Measurements from ENCODE around the gene TAS1R1. TPM values are rescaled to one million over a fixed set of nuclear protein-coding genes. Genes with fewer than 3 reads are reported as not detected.

The TAS1R1 gene
- total and polyA plus RNA-seq, 11 donors, result not detected

- Histone ChIP-seq H3K27me3 (no peaks in the 10 kb centered on the region), H3K4me1 (peaks cover 0 to 3% (median 0%) of the 10 kb centered on the region in 12 donors), H3K9me3 (no peaks in the 10 kb centered on the region), H3K27ac (no peak overlapping the region), H3K36me3 (no peaks in the 10 kb centered on the region), H3K4me3 (no peak overlapping the region)
- ATAC-seq (no peak), DNase-seq (no peak)
- TF ChIP-seq POLR2A (IDR thresholded peaks at IDR 0.05), result no peak
- TF ChIP-seq CTCF (IDR thresholded peaks at IDR 0.05), result no peak
- intact Hi-C loops (cut with DNase I), result no loop called here
- 67 to 83% (median 73%) methylated on average over 12 of the region's 12 CpGs for WGBS, 4 donors
These were observed 17.7 kb downstream of the TAS1R1 start for GRCh38 chr1:6572653-6573383.

- 77 to 81% (median 79%) methylated on average over 8 of the region's 8 CpGs for WGBS, 4 donors
- peaks cover 0 to 15% (median 4%) of the 10 kb centered on the region in 12 donors for H3K4me1 ChIP-seq
- intact Hi-C loops (cut with DNase I), result no loop called here
- no peak overlapping the region for H3K4me3 ChIP-seq
- no peaks in the 10 kb centered on the region for H3K9me3 ChIP-seq
- no peak overlapping the region for H3K27ac ChIP-seq
- ATAC-seq (no peak), DNase-seq (no peak)
- H3K27me3 ChIP-seq, result no peaks in the 10 kb centered on the region
- H3K36me3 ChIP-seq, result no peaks in the 10 kb centered on the region
- TF ChIP-seq CTCF (IDR thresholded peaks at IDR 0.05) (no peak), POLR2A (IDR thresholded peaks at IDR 0.05) (no peak)
These were observed 19.0 kb downstream of the TAS1R1 start for GRCh38 chr1:6574025-6574620.

GRCh38 chr1:6574818-6575217 is 19.7 kb downstream of the TAS1R1 start:
- Histone ChIP-seq H3K27ac (no peak overlapping the region), H3K4me1 (peaks cover 0 to 19% (median 10%) of the 10 kb centered on the region in 12 donors), H3K27me3 (no peaks in the 10 kb centered on the region), H3K4me3 (no peak overlapping the region), H3K36me3 (no peaks in the 10 kb centered on the region), H3K9me3 (no peaks in the 10 kb centered on the region)
- WGBS, 4 donors, result 73 to 92% (median 88%) methylated on average over 2 to 14 of the region's 14 CpGs
- TF ChIP-seq POLR2A (IDR thresholded peaks at IDR 0.05) (no peak), CTCF (IDR thresholded peaks at IDR 0.05) (no peak)
- intact Hi-C loops (cut with DNase I), result no loop called here
- ATAC-seq (no peak), DNase-seq (no peak)

- Histone ChIP-seq H3K9me3 (no peaks in the 10 kb centered on the region), H3K4me1 (peaks cover 6 to 44% (median 29%) of the 10 kb centered on the region in 12 donors), H3K4me3 (no peak overlapping the region), H3K27me3 (no peaks in the 10 kb centered on the region), H3K27ac (peak overlapping the region in 6 of 12 donors; percentile 25 to 92 (median 55)), H3K36me3 (peaks cover 0 to 5% (median 0%) of the 10 kb centered on the region in 9 donors)
- intact Hi-C loops (cut with DNase I), result loop anchor here in 1 of 10 donors (2.0 kb wide), 2 partner anchors 23 to 47 kb away; partner anchors contain the start of genes NOL9, TAS1R1 and THAP3
- TF ChIP-seq CTCF (IDR thresholded peaks at IDR 0.05) (no peak), POLR2A (IDR thresholded peaks at IDR 0.05) (no peak)
- 69 to 79% (median 73%) methylated on average over 6 of the region's 6 CpGs for WGBS, 4 donors
- DNase-seq, result no peak
- no peak for ATAC-seq
These were observed 22.9 kb downstream of the TAS1R1 start for GRCh38 chr1:6577831-6578525.

Measured in heart left ventricle (tissue), 16 donors.